HepG2 (cell line): ENCODE data around the gene GNAI2. TPM values are rescaled to one million over a fixed set of nuclear protein-coding genes. Genes with fewer than 3 reads are reported as not detected.
A peak's percentile ranks its signal among the peaks of the same experiment; 100 is the strongest.

Experiments used
- ARHGAP35 ChIP-seq: sonication (generic); formaldehyde crosslinking; IDR thresholded peaks from 2 replicates; pipeline ENCODE4 v1.9.0; 2022; ENCODE audit warnings: mild to moderate bottlenecking, inconsistent platforms, moderate library complexity, missing genetic modification reagents, borderline replicate concordance
- E2F1 ChIP-seq: sonication (generic); formaldehyde crosslinking; IDR thresholded peaks from 2 replicates; pipeline ENCODE4 v1.5.0; 2020; ENCODE audit warnings: missing genetic modification reagents
- NR2F2 ChIP-seq: IDR thresholded peaks from 2 replicates; pipeline ENCODE4 v1.6.1; 2012; ENCODE audit warnings: low read depth, inconsistent platforms, borderline replicate concordance
- PHF21A ChIP-seq: sonication (generic); formaldehyde crosslinking; IDR thresholded peaks from 2 replicates; pipeline ENCODE4 v1.5.0; 2020; ENCODE audit warnings: mild to moderate bottlenecking, missing genetic modification reagents
- PITX1 ChIP-seq: sonication (generic); formaldehyde crosslinking; IDR thresholded peaks from 2 replicates; pipeline ENCODE4 v1.5.1; 2020; ENCODE audit warnings: mild to moderate bottlenecking, missing genetic modification reagents
- POLR2AphosphoS5 ChIP-seq: IDR thresholded peaks from 2 replicates; pipeline ENCODE4 v1.6.1; 2012; ENCODE audit warnings: low read depth, low read length
- SNAPC4 ChIP-seq: sonication (generic); formaldehyde crosslinking; IDR thresholded peaks from 2 replicates; pipeline ENCODE4 v1.4.0; 2020; ENCODE audit warnings: mild to moderate bottlenecking, missing genetic modification reagents
- TAF1 ChIP-seq: sonication (generic); formaldehyde crosslinking; IDR thresholded peaks from 2 replicates; pipeline ENCODE4 v1.4.0; 2020; ENCODE audit warnings: missing genetic modification reagents
- TEF ChIP-seq: sonication (generic); formaldehyde crosslinking; IDR thresholded peaks from 2 replicates; pipeline ENCODE4 v1.5.0; 2020; ENCODE audit warnings: missing genetic modification reagents
- TERF1 ChIP-seq: sonication (generic); formaldehyde crosslinking; IDR thresholded peaks from 2 replicates; pipeline ENCODE4 v1.8.0; 2022; ENCODE audit warnings: mild to moderate bottlenecking, missing genetic modification reagents, moderate library complexity
- TRAFD1 ChIP-seq: sonication (generic); formaldehyde crosslinking; IDR thresholded peaks from 2 replicates; pipeline ENCODE4 v1.5.1; 2020; ENCODE audit warnings: missing genetic modification reagents, mild to moderate bottlenecking, borderline replicate concordance
- ZBTB20 ChIP-seq: sonication (generic); formaldehyde crosslinking; IDR thresholded peaks from 2 replicates; pipeline ENCODE4 v1.8.1; 2023; ENCODE audit warnings: missing genetic modification reagents, low read depth, mild to moderate bottlenecking, borderline replicate concordance
- ZNF282 ChIP-seq: fragments of 450-650 bp; IDR thresholded peaks from 2 replicates; pipeline ENCODE4 v1.6.1; 2018; ENCODE audit not compliant: partially characterized antibody
- ZNF431 ChIP-seq: sonication (generic); formaldehyde crosslinking; IDR thresholded peaks from 2 replicates; pipeline ENCODE4 v1.9.0; 2022; ENCODE audit warnings: missing genetic modification reagents, low read depth, mild to moderate bottlenecking, borderline replicate concordance
- ZNF446 ChIP-seq: sonication (generic); formaldehyde crosslinking; IDR thresholded peaks from 2 replicates; pipeline ENCODE4 v1.5.0; 2020; ENCODE audit warnings: mild to moderate bottlenecking, missing genetic modification reagents
- ZNF543 ChIP-seq: sonication (generic); formaldehyde crosslinking; IDR thresholded peaks from 2 replicates; pipeline ENCODE4 v1.4.0; 2020; ENCODE audit warnings: mild to moderate bottlenecking, missing genetic modification reagents
- ZNF619 ChIP-seq: sonication (generic); formaldehyde crosslinking; IDR thresholded peaks from 2 replicates; pipeline ENCODE4 v1.4.0; 2020; ENCODE audit warnings: mild to moderate bottlenecking, missing genetic modification reagents
- ZNF740 ChIP-seq: sonication (generic); formaldehyde crosslinking; IDR thresholded peaks from 2 replicates; pipeline ENCODE4 v1.4.0; 2020; ENCODE audit warnings: missing genetic modification reagents
- ZNF792 ChIP-seq: IDR thresholded peaks from 2 replicates; pipeline ENCODE4 v1.6.1; 2016
- ZSCAN22 ChIP-seq: sonication (generic); formaldehyde crosslinking; IDR thresholded peaks from 2 replicates; pipeline ENCODE4 v1.4.0; 2020; ENCODE audit warnings: mild to moderate bottlenecking, missing genetic modification reagents
- polyA plus RNA-seq, 8 experiments: library from polyadenylated mRNA; depleted of rRNA in 3 of 8; stranded (reverse) in 7 of 8; unstranded in 1 of 8; fragments of >200 nt; fragmentation: Illumina TruSeq in 4 of 8; extraction: Trizol in 4 of 8; gene quantifications; 2 replicates each; pipeline versions ENCODE4 v1.2.1 to v1.2.3, GENCODE V29; 2011 to 2016; ENCODE audit warnings: low read depth in 4 of 8, missing spikeins in 1 of 8, mixed read lengths in 1 of 8; ENCODE audit not compliant: insufficient read depth in 1 of 8
- total RNA-seq, 5 experiments: library from RNA; depleted of rRNA; stranded (reverse); fragments of >200 nt; fragmentation: Illumina TruSeq; extraction: Trizol; gene quantifications; 2 replicates each; pipeline ENCODE4 v1.2.3, GENCODE V29; 2016; ENCODE audit warnings: low read depth in 1 of 5

The GNAI2 gene
- total and polyA plus RNA-seq, 2 of the 13 experiments (the other 11 are each of a cell fraction or from before 2014, with no cell fraction given) = 51.1 to 66.2 TPM

GRCh38 chr3:50201573-50202315 is 34.3 kb upstream of the GNAI2 start (continued):
- TF ChIP-seq SNAPC4 (CRISPR knock-in tag) (no peak), POLR2AphosphoS5 (peak; percentile 79), ZNF792 (CRISPR knock-in tag) (no peak), TRAFD1 (CRISPR knock-in tag) (no peak), ZBTB20 (CRISPR knock-in tag) (peak; percentile 81; the same call in 1 of the 2 replicates), PITX1 (CRISPR knock-in tag) (peak; percentile 87), TAF1 (CRISPR knock-in tag) (peak; percentile 83), ARHGAP35 (CRISPR knock-in tag) (no peak), E2F1 (CRISPR knock-in tag) (no peak), ZNF543 (CRISPR knock-in tag) (no peak), ZSCAN22 (no peak), ZNF740 (no peak), ZNF282 (no peak), ZNF431 (no peak), ZNF446 (no peak), NR2F2 (no peak), TERF1 (CRISPR knock-in tag) (no peak), PHF21A (CRISPR knock-in tag) (peak; percentile 75; the same call in 1 of the 2 replicates), TEF (no peak), ZNF619 (CRISPR knock-in tag) (no peak)
